Progenitor cell of endocrine pancreas (in vitro differentiated cells): ENCODE measurements around the gene SYNJ1. TPM values are rescaled to one million over a fixed set of nuclear protein-coding genes. Genes with fewer than 3 reads are reported as not detected.

ENCODE experiments used
- DNase-seq: peaks from one replicate; pipeline ENCODE4 v3.0.0; 2021; ENCODE audit warnings: low spot score; ENCODE audit not compliant: unreplicated experiment
- H3K27ac Mint-ChIP-seq: 2 replicates; pipeline ENCODE4 v1.8.0; 2021; ENCODE audit warnings: mild to moderate bottlenecking, moderate library complexity, mixed read lengths
- H3K27me3 Mint-ChIP-seq: 2 replicates; pipeline ENCODE4 v1.8.0; 2021; ENCODE audit warnings: mixed read lengths
- H3K36me3 Mint-ChIP-seq: 2 replicates; pipeline ENCODE4 v1.8.0; 2022; ENCODE audit warnings: mixed read lengths; ENCODE audit not compliant: insufficient read depth
- H3K4me1 Mint-ChIP-seq: 2 replicates; pipeline ENCODE4 v1.8.0; 2021; ENCODE audit warnings: low read depth, mixed read lengths
- H3K4me3 Mint-ChIP-seq: 2 replicates; pipeline ENCODE4 v1.8.0; 2021; ENCODE audit warnings: low read depth, mild to moderate bottlenecking, moderate library complexity, mixed read lengths
- H3K9me3 Mint-ChIP-seq: 2 replicates; pipeline ENCODE4 v1.8.0; 2021; ENCODE audit warnings: low read depth, mixed read lengths
- total RNA-seq: library from RNA; stranded (reverse); gene quantifications from 2 replicates; pipeline ENCODE4 v1.2.1, GENCODE V29; 2021
- TF ChIP-seq, protein P1 (sequence below): fragments of 200-600 bp; sonication (generic); IDR thresholded peaks from one replicate; pipeline ENCODE4 v1.5.0; 2021; ENCODE audit warnings: antibody characterized with exemption, mild to moderate bottlenecking; ENCODE audit not compliant: unreplicated experiment

SYNJ1 gene
- total RNA-seq, 1 donor from 2014 or later, result 10.1 TPM

DNA sequence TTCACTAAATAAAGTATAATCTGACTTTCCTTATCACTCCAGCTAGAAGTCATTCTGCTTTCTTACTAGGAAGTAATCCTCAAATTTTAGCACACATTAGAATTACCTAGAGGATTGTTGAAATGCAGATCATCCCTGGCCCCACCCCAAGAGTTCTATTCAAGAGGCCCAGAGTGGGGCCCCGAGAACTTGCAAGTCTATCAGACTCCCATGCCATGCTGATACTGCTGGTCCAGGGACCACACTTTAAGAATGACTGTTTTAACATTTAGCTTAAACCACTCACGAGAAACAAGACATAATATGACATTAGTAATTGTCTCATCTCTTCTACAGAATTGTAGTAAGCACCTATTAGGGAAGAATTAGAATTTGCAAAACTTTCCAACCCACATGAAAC lies 7.7 kb upstream of the SYNJ1 start:
- no peaks in the 10 kb centered on the region for H3K27me3 Mint-ChIP-seq
- TF ChIP-seq, protein P1, sequence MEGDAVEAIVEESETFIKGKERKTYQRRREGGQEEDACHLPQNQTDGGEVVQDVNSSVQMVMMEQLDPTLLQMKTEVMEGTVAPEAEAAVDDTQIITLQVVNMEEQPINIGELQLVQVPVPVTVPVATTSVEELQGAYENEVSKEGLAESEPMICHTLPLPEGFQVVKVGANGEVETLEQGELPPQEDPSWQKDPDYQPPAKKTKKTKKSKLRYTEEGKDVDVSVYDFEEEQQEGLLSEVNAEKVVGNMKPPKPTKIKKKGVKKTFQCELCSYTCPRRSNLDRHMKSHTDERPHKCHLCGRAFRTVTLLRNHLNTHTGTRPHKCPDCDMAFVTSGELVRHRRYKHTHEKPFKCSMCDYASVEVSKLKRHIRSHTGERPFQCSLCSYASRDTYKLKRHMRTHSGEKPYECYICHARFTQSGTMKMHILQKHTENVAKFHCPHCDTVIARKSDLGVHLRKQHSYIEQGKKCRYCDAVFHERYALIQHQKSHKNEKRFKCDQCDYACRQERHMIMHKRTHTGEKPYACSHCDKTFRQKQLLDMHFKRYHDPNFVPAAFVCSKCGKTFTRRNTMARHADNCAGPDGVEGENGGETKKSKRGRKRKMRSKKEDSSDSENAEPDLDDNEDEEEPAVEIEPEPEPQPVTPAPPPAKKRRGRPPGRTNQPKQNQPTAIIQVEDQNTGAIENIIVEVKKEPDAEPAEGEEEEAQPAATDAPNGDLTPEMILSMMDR, result no peak
- H3K4me1 Mint-ChIP-seq, result no peaks in the 10 kb centered on the region
- DNase-seq, result no peak
- H3K27ac Mint-ChIP-seq, result no peak overlapping the region
- H3K9me3 Mint-ChIP-seq, result no peaks in the 10 kb centered on the region
- H3K36me3 Mint-ChIP-seq, result peaks cover 10% of the 10 kb centered on the region
- no peak overlapping the region for H3K4me3 Mint-ChIP-seq

DNA sequence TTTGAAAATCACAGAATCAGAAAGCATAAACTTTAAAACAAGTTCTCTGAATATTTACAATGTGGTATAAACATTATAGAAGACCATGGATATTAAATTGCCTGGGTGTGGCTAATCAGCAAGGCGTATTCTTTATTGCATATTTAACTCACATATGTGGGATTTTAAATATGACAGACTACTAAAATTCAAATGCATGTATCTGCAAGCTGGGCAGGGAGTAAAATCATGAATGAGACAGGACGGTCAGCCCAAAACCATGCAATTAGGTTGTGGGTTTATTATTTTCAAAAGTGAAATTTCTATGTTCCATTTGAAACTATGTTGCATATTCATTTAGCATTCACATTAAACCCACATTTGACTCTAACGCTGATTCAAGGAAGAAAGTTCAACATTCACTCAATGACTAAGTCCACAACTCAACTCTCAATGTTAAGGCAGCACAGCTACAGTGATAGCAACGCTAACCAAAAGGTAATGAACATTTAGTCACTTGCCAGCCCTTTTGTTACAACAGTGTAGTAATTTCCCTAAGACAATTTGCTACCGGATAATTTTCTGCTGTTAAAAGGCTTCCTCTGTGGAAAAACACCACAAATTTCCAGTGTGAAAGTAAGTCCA lies 6.3 kb upstream of the SYNJ1 start:
- no peaks in the 10 kb centered on the region for H3K4me1 Mint-ChIP-seq
- H3K9me3 Mint-ChIP-seq, result no peaks in the 10 kb centered on the region
- peaks cover 7% of the 10 kb centered on the region for H3K36me3 Mint-ChIP-seq
- no peak for DNase-seq
- no peak overlapping the region for H3K4me3 Mint-ChIP-seq
- no peak overlapping the region for H3K27ac Mint-ChIP-seq
- no peaks in the 10 kb centered on the region for H3K27me3 Mint-ChIP-seq
- TF ChIP-seq, protein P1, result no peak

DNA sequence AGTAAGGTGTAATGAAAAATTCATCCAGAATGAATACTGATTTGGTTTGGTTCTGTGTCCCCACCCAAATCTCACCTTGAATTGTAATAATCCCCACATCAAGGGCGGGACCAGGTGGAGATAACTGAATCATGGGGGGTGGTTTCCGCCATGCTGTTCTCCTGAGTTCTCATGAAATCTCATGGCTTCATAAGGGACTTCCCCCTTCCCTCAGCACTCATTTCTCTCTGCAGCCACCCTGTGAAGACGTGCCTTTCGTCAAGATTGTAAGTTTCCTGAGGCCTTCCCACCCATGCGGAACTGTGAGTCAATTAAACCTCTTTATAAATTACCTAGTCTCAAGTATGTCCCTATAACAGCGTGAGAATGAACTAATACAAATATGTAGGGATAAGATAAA lies 5.5 kb upstream of the SYNJ1 start:
- TF ChIP-seq, protein P1, result no peak
- H3K4me3 Mint-ChIP-seq, result no peak overlapping the region
- peaks cover 6% of the 10 kb centered on the region for H3K4me1 Mint-ChIP-seq
- H3K27me3 Mint-ChIP-seq, result no peaks in the 10 kb centered on the region
- no peak overlapping the region for H3K27ac Mint-ChIP-seq
- DNase-seq, result no peak
- H3K9me3 Mint-ChIP-seq, result no peaks in the 10 kb centered on the region
- H3K36me3 Mint-ChIP-seq, result peaks cover 7% of the 10 kb centered on the region

DNA sequence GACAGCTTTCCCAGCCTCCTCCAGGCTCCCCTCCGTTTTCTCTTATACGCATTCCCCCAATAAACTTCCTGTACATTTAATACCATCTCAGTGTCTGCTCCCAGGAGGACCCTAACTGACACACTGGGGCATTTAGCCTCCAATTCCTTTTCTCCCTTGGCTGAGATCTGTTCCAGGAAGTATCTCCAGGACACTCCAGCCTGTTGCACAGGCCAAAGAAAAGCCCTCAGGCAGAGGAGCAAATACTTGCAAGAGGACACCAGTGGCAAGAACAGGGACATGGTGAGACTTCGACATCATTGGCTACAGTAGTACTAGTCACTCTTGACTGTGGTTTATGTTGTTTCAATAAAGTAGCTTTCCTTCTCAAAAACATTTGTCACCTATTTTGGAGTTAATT lies 4.7 kb upstream of the SYNJ1 start:
- no peak for DNase-seq
- no peak overlapping the region for H3K4me3 Mint-ChIP-seq
- peaks cover 7% of the 10 kb centered on the region for H3K4me1 Mint-ChIP-seq
- TF ChIP-seq, protein P1, result no peak
- H3K27me3 Mint-ChIP-seq, result no peaks in the 10 kb centered on the region
- H3K27ac Mint-ChIP-seq, result no peak overlapping the region
- peaks cover 5% of the 10 kb centered on the region for H3K36me3 Mint-ChIP-seq
- no peaks in the 10 kb centered on the region for H3K9me3 Mint-ChIP-seq

DNA sequence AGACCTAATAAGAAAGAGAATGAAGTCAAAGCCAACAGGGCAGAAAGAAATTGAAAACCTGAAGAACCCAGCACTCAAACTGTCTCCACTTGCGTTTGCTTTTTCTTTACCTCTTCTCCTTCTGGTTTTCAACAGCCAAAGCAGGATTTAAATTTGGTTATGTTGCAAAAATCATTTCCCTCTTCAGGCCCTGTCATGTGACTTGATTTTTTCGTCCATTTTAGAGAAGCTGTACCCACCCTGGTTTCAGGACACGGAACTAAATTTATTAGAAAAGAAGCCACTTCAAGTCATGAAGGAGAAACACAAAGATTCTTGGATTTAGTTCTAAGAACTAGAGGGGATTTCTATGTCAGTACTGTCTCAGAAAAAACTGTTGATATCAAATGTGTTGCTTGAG lies 1.0 kb upstream of the SYNJ1 start:
- Mint-ChIP-seq H3K27ac (peak overlapping the region; percentile 93), H3K4me3 (peak overlapping the region; percentile 98), H3K9me3 (no peaks in the 10 kb centered on the region), H3K27me3 (no peaks in the 10 kb centered on the region), H3K36me3 (no peaks in the 10 kb centered on the region), H3K4me1 (peaks cover 12% of the 10 kb centered on the region)
- DNase-seq, result no peak
- TF ChIP-seq, protein P1, result no peak
